Hematopoietic multipotent progenitor cell treated with erythropoietin and hydrocortisone succinate and interleukin-3 and kit ligand, for 15 days (in vitro differentiated cells): Measurements from ENCODE around the gene AAGAB.
"Not testable (repeated sequence)": the region's sequence is repeated elsewhere in the genome, so short reads cannot be mapped to it uniquely, and the experiment has no call there.

Source experiments
- DNase-seq: peaks from one replicate; pipeline ENCODE4 v3.0.0-alpha.2; 2015; ENCODE audit warnings: low spot score

The AAGAB gene, protein sequence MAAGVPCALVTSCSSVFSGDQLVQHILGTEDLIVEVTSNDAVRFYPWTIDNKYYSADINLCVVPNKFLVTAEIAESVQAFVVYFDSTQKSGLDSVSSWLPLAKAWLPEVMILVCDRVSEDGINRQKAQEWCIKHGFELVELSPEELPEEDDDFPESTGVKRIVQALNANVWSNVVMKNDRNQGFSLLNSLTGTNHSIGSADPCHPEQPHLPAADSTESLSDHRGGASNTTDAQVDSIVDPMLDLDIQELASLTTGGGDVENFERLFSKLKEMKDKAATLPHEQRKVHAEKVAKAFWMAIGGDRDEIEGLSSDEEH

GRCh38 chr15:67254238-67255175 is at the start of gene AAGAB, which contains the start of gene IQCH:
Gene AAGAB, minus strand, starts transcription at chr15:67254661. Its CDS starts 30 bp downstream, at chr15:67254631.
Gene IQCH, plus strand, starts transcription at chr15:67254786. Its CDS starts 111 bp downstream, at chr15:67254897.
- DNase-seq: peak; percentile 95

GRCh38 chr15:67303490-67304363 is 49.3 kb upstream of the AAGAB start:
- peak; percentile 15 for DNase-seq

DNA sequence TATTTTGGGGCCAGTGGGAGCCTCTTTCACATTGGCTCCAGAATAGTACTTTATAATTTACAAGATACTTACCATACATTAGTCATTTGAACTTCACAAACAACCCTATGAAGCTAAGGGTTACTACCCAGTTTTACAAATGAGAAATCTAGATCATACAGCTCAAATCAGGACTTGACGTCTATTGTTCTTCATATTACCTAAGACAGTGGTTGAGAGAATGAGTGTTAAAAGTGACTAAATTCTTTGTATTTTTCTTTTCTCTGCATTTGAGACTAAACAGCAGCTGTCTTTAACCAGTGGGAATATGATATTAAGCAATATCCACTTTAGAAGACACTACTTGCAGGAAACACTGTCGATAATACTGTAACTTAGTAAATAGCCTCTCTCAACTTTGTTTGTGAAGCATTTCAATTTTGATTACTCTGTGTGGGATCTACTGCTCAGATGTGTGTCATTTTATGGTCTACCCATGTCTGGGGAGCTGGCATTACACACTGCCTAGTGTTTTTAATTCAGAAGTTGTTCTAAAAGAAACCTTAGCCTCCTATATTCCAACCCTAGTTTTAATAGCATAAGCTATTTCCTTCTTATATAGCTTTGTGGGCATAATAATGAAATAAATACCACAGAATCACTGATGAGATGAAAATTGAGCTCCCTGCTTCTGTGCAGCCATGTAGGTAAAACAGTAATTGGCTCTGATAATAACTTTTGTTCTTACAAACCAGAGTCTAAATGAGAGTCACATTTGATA is 46.0 kb upstream of the AAGAB start:
- no peak for DNase-seq

GRCh38 chr15:67296684-67297083 is 42.2 kb upstream of the AAGAB start:
- DNase-seq: no peak

DNA sequence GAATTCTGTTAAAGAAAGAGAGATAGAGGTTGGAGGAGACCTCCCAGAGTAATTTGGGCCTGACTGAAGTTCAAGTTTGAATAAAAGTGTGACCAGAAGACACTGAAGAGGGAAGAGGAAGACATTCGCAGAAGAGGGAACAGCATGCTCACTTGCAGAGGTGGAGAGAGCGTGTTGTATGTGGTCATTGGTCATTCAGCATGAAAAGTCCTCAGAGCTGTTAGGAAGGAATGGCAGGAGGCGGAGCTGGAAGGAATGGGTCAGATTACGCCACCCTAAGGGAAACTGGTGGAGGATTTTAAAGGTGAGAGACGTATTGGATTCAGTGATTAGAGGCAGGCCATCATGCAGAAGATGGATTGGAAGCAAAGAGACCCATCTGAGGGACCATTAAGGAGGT is 41.7 kb upstream of the AAGAB start:
- DNase-seq: no peak

DNA sequence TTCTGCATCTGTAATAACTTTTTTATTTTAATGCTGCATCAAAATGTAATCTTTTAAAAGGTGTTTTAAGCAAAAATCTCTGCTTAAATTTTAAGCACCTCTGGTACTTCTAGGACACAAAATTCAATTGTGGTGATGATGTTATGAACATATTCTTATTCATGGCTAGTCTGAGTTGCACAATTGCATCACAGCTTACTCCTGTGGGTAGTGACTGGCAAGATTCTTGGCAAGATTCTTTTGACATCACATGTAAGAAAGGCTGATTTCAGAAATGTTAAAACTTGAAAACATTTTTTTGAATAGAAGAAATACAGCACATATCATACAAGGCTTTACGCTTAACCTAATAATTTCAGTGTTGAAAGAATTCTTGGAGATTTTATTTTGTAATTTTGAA is 35.9 kb upstream of the AAGAB start:
- no peak for DNase-seq

GRCh38 chr15:67286400-67286799 is 31.9 kb upstream of the AAGAB start:
- DNase-seq: not testable (repeated sequence)

GRCh38 chr15:67285625-67286024 is 31.2 kb upstream of the AAGAB start:
- DNase-seq: not testable (repeated sequence)

GRCh38 chr15:67281714-67282113 is 27.3 kb upstream of the AAGAB start:
- no peak for DNase-seq

- no peak for DNase-seq
Observed at GRCh38 chr15:67280217-67280616, 25.8 kb upstream of the AAGAB start.

DNA sequence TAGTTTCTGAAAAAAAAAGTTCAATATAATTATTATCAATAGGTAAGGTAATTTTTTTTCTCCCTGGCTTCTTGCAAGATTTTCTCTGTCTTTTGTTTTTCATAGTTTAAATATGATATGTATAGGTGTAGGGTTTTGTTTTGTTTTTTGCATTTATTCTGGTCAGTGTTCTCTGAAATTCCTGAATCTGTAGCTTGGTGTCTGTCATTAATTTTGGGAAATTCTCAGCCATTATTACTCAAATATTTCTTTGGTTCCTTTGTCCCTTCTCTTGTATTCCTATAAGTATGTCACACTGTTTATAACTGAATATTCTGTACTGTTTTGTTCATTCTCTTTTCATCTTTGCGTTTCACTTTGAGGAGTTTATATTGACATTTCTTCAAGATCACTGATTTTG is 22.2 kb upstream of the AAGAB start:
- no peak for DNase-seq

DNA sequence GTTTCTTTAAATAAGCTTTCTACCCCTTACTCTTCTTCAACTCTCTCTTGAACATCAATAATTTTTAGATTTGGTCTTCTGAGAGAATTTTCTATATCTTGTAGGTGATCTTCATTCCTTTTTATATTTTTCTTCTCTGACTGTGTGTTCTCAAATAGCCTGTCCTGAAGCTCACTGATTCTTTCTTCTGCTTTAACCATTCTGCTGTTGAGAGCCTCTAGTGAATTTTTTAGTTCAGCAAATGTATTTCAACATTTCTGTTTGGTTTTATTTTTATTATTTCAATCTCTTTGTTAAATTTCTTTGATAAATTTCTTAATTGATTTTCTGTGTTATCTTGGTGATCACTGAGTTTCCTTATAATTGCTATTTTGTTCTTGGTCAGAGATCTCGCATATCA is 19.8 kb upstream of the AAGAB start:
- DNase-seq: no peak

GRCh38 chr15:67267951-67268941 is 13.8 kb upstream of the AAGAB start:
- no peak for DNase-seq

GRCh38 chr15:67267440-67267839 is 13.0 kb upstream of the AAGAB start:
- DNase-seq: no peak

DNA sequence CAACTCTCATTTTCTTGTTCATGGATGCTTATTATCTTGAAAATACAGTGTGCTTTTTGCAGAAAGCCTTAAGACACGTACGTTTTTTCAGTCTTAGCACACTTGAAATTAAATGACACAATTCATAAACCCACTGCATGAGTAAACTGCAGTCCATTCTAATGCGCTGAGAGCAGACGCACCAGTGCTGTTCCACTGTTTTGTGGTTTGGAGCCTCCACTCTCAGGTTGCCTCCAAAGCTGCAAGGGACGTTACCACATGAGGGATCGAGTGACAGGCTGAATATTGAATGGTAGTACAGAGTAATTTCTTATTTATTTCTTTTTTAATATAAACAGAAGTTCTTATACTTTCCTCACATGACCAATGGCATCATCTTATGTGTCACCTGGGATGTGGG is 12.4 kb upstream of the AAGAB start:
- DNase-seq: no peak

- no peak for DNase-seq
Observed at GRCh38 chr15:67259806-67260205, 5.3 kb upstream of the AAGAB start.

DNA sequence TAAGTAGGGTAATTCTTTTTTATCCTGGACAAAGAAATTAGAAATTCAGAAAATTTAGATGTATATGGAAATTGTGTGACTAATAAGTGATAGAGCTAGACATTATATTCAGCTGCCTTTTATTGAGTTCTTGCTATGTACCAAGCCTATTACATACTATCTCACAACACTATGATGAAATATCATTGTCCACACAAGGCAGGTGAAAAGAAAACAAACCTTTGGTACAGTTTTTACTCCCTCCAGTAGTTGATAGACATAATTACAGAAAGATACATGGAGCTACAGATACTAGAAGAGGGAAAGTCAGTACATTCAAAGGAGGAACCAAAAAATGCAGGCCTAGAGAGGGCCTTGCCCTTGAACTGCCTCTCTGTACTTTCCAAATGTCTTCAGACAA is 4.9 kb upstream of the AAGAB start:
- no peak for DNase-seq

GRCh38 chr15:67258412-67258811 is 4.0 kb upstream of the AAGAB start:
- DNase-seq: not testable (repeated sequence)

- no peak for DNase-seq
Observed at GRCh38 chr15:67256051-67256450, 1.6 kb upstream of the AAGAB start.
